ENCODE measurements around the gene INSR. TPM values are rescaled to one million over a fixed set of nuclear protein-coding genes. Genes with fewer than 3 reads are reported as not detected.

The INSR gene
- total and polyA plus RNA-seq, 2 experiments from 2014 or later, result 19.2 to 52.1 TPM

GRCh38 chr19:7179917-7180306 is 114.3 kb downstream of the INSR start:
- H3K9me2 ChIP-seq (ENCODE audit: insufficient read depth), result no peaks in the 10 kb centered on the region
- H3K4me1 Mint-ChIP-seq, result no peaks in the 10 kb centered on the region
- H3F3A ChIP-seq (replicated peaks; ENCODE audit: low read depth), result no peaks in the 10 kb centered on the region
- H3K4me2 ChIP-seq, result no peak overlapping the region
- no peak overlapping the region for H2AFZ ChIP-seq
- ATAC-seq (no peak), DNase-seq (ENCODE audit: low spot score) (no peak)
- no peaks in the 10 kb centered on the region; the same call in 1 of the 2 replicates for H3K36me3 ChIP-seq (ENCODE audit: insufficient read depth)
- H3K27ac Mint-ChIP-seq, result no peak overlapping the region
- no peak overlapping the region for H3K27ac ChIP-seq (ENCODE audit: low read depth)
- H3K4me3 ChIP-seq, result no peak overlapping the region
- no peak overlapping the region for H3K4me3 Mint-ChIP-seq
- no peak for TF ChIP-seq CREB1 (CRISPR knock-in tag; IDR thresholded peaks at IDR 0.05; ENCODE audit: low read depth)
- H3K4me1 ChIP-seq (ENCODE audit: insufficient read depth), result no peaks in the 10 kb centered on the region
- peaks cover 5% of the 10 kb centered on the region; the same call in 1 of the 2 replicates for H4K20me1 ChIP-seq (replicated peaks; ENCODE audit: insufficient read depth)
- H3K9me3 Mint-ChIP-seq, result no peaks in the 10 kb centered on the region
- H3K27me3 ChIP-seq (ENCODE audit: insufficient read depth), result no peaks in the 10 kb centered on the region
- no peaks in the 10 kb centered on the region for H3K79me2 ChIP-seq (replicated peaks; ENCODE audit: insufficient read depth)
- peaks cover 1% of the 10 kb centered on the region for H3K27me3 Mint-ChIP-seq (ENCODE audit: insufficient read depth, low read depth, poor library complexity)
- peaks cover 28% of the 10 kb centered on the region for H3K36me3 Mint-ChIP-seq (ENCODE audit: low read depth)

- Mint-ChIP-seq H3K4me3 (no peak overlapping the region), H3K36me3 (ENCODE audit: low read depth) (peaks cover 25% of the 10 kb centered on the region), H3K27me3 (ENCODE audit: insufficient read depth, low read depth, poor library complexity) (peaks cover 1% of the 10 kb centered on the region), H3K4me1 (no peaks in the 10 kb centered on the region), H3K9me3 (no peaks in the 10 kb centered on the region), H3K27ac (no peak overlapping the region)
- H3K79me2 ChIP-seq (replicated peaks; ENCODE audit: insufficient read depth), result no peaks in the 10 kb centered on the region
- H3K36me3 ChIP-seq (ENCODE audit: insufficient read depth), result no peaks in the 10 kb centered on the region; the same call in 1 of the 2 replicates
- no peaks in the 10 kb centered on the region for H3K4me1 ChIP-seq (ENCODE audit: insufficient read depth)
- DNase-seq (ENCODE audit: low spot score), result no peak
- H2AFZ ChIP-seq, result no peak overlapping the region
- no peak for ATAC-seq
- H3K9me2 ChIP-seq (ENCODE audit: insufficient read depth), result no peaks in the 10 kb centered on the region
- TF ChIP-seq STAT1 (IDR thresholded peaks at IDR 0.05; ENCODE audit: unreplicated experiment), result no peak
- TF ChIP-seq ETS1 (IDR thresholded peaks at IDR 0.05), result no peak
- TF ChIP-seq ZNF331 (CRISPR knock-in tag; IDR thresholded peaks at IDR 0.05; ENCODE audit: low read depth), result no peak
- no peak for TF ChIP-seq ZNF114 (CRISPR knock-in tag; IDR thresholded peaks at IDR 0.05)
- no peak overlapping the region for H3K4me2 ChIP-seq
- no peak overlapping the region for H3K27ac ChIP-seq (ENCODE audit: low read depth)
- H3F3A ChIP-seq (replicated peaks; ENCODE audit: low read depth), result no peaks in the 10 kb centered on the region
- H4K20me1 ChIP-seq (replicated peaks; ENCODE audit: insufficient read depth), result peaks cover 5% of the 10 kb centered on the region; the same call in 1 of the 2 replicates
- H3K27me3 ChIP-seq (ENCODE audit: insufficient read depth), result no peaks in the 10 kb centered on the region
- no peak overlapping the region for H3K4me3 ChIP-seq
Measured at GRCh38 chr19:7177926-7178325, 116.3 kb downstream of the INSR start.

GRCh38 chr19:7176792-7177191 is 117.4 kb downstream of the INSR start:
- Mint-ChIP-seq H3K27ac (no peak overlapping the region), H3K36me3 (ENCODE audit: low read depth) (peaks cover 35% of the 10 kb centered on the region), H3K27me3 (ENCODE audit: insufficient read depth, low read depth, poor library complexity) (peaks cover 3% of the 10 kb centered on the region), H3K4me1 (no peaks in the 10 kb centered on the region), H3K9me3 (peaks cover 9% of the 10 kb centered on the region), H3K4me3 (no peak overlapping the region)
- Histone ChIP-seq H3K9me2 (ENCODE audit: insufficient read depth) (no peaks in the 10 kb centered on the region), H3K27me3 (ENCODE audit: insufficient read depth) (no peaks in the 10 kb centered on the region), H3K4me3 (no peak overlapping the region), H3K4me1 (ENCODE audit: insufficient read depth) (no peaks in the 10 kb centered on the region), H4K20me1 (replicated peaks; ENCODE audit: insufficient read depth) (no peaks in the 10 kb centered on the region), H3K36me3 (ENCODE audit: insufficient read depth) (peaks cover 3% of the 10 kb centered on the region; the same call in 1 of the 2 replicates), H3F3A (replicated peaks; ENCODE audit: low read depth) (no peaks in the 10 kb centered on the region), H3K27ac (ENCODE audit: low read depth) (no peak overlapping the region), H3K79me2 (replicated peaks; ENCODE audit: insufficient read depth) (no peaks in the 10 kb centered on the region), H3K4me2 (no peak overlapping the region), H2AFZ (no peak overlapping the region)
- ATAC-seq (no peak), DNase-seq (ENCODE audit: low spot score) (no peak)
- TF ChIP-seq NANOG (IDR thresholded peaks at IDR 0.05; ENCODE audit: borderline replicate concordance), result no peak
